Activated CD8-positive, alpha-beta memory T cell treated with anti-CD3 and anti-CD28 coated beads, Interleukin-2, amount 50 U/mL, for 4 hours (primary cell): Measurements from ENCODE around the gene HOXD3.

Experiments
- DNase-seq: peaks from one replicate; pipeline ENCODE4 v3.0.0-alpha.2; 2020

HOXD3 gene

DNA sequence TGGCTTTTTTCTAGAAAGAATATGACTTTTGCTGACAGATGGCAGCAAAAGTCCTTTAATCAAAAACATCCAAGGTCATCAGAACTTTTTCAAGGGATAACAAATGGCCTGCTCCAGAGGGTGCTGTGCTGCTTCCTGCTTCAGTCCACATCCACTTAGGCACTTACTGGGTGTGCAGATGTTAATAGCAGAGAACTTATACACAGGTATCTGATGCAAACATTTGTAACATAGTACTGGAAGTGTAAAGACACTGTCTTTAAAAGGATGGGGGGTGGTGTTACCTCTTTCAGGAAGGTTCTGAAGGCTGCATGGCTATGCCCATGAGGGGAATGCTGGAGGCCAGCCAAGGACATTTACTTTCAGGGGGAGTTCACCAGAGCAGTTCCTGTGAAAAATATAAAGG, 22.1 kb upstream of the HOXD3 start:
- no peak for DNase-seq

- no peak for DNase-seq
These were observed 20.5 kb upstream of the HOXD3 start for GRCh38 chr2:176136374-176137251.

- no peak for DNase-seq
These were observed 19.9 kb upstream of the HOXD3 start for GRCh38 chr2:176137252-176137580.

DNA sequence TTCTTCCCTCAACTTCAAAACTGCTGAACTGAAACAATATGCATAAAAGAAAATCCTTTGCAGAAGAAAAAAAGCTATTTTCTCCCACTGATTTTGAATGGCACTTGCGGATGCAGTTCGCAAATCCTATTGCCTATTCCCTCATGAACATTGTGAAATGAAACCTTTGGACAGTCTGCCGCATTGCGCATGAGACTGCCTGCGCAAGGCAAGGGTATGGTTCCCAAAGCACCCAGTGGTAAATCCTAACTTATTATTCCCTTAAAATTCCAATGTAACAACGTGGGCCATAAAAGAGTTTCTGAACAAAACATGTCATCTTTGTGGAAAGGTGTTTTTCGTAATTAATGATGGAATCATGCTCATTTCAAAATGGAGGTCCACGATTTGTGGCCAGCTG, 19.2 kb upstream of the HOXD3 start:
- no peak for DNase-seq

GRCh38 chr2:176138526-176138922, 18.6 kb upstream of the HOXD3 start:
- peak; percentile 9 for DNase-seq

DNA sequence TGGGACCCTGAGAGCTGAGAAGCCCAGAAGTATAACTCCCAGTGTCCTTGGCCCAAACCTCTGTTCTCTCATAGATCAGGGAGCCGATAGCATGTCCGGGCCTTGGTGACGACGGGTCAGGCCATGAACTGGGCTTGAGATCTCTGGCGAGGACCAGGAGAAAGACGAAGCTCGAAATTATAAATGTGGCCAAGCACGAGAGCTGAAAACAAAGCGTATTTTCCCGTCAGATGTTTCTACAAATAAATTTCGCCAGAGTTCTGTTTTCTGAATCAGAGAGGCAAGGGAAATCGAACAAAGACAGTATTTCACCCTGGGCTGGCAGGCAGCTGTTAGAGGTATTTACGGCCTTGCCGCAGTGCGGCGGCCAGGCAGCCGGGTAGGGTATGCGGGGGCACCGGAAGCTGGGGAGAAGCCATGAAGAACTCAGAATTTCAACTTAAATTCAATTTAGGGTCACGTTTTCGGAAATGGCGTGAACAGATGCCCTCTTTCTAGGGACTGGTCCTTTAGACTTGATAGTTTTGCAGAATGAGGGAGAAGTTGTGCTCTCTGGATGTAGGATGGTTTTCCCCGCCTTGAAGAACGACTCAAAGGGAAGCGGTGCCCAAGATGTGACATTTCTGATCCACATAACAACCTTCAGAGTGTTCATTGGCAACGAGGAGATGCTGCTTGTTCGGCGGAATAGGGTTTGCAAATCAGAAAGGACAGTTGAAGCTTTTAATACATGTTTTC, 18.0 kb upstream of the HOXD3 start:
- DNase-seq, result peak; percentile 7

- DNase-seq, result no peak
These were observed 17.2 kb upstream of the HOXD3 start for GRCh38 chr2:176139661-176140512.

DNA sequence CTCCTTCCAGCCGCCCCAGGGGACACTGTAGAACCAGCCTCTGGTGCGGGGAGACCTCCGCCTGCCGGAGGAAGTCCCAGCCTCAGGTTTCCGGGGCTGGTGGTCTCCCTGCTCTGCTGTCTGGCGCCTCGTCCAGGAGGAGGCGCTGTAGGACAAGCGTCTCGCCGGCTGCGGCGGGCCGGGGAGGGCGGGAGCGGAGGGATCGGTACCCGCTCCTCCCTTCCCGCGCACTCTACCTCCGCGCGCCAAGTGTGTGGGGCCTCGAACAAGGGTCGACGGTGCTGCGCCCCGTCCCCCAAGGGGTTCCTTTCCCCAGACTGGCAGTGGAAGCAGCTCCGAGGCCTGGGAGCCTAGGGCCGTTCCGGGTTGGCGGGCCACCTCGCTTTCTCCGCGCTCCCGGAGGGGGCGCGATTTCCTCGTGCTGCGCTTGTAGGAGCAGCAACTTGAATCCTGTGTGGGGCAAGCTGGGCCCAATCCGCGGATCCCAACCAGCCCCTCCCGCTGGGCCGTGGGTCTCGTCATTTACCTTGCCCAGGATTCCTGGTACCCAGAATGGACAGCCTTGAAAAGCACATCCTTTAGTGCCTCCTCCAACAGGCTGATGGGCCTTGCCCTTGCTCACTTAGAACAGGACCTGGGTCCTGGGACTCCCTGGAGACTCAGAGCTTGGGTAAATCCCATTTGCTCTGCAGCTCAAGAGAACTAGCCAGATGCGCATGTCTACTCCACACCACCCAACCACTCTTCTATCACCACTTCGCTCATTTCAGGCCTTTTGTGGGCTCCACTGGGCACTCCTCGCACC, 16.4 kb upstream of the HOXD3 start:
- DNase-seq, result peak; percentile 68

DNA sequence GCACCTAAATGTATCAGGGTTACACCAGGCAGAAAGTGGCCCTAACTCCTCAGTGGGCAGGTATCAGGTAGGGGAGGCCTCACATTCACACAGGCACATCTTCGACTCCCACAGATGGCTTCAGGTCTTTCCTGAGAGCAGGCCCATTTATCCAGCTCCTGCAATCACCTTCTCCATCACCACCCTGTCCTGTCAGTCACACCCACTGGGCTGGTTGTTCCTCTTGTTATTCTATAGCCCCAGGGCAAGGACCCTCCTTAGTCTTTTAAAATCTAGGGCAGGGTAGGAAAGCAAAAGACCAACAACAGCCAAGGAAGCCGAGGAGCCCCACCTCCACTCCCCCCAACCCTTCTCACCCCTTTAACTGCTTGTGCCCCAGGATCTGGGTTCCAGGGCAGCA, 14.8 kb upstream of the HOXD3 start:
- no peak for DNase-seq

- DNase-seq, result no peak
These were observed 11.8 kb upstream of the HOXD3 start for GRCh38 chr2:176145085-176145969.

DNA sequence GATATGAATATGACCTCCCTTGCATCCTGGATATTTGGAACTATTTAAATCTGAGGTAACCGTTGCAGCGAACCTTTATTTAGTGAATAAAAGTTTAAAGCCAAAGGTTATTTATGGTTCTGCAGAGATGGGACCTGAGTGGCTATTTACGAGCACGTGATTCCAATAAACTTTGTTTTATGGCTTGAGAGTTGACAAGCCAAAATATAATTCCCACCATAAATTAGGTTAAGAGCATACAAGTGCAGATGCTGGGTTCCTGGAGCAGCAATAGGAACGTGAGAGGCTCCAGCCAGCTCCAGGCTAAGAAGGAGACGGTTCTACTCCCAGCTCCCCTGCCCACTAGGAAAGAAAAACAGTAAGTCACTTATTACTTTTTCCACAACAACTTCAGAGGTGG, 11.0 kb upstream of the HOXD3 start:
- DNase-seq, result no peak

- DNase-seq, result no peak
These were observed 10.5 kb upstream of the HOXD3 start for GRCh38 chr2:176146645-176147044.

DNA sequence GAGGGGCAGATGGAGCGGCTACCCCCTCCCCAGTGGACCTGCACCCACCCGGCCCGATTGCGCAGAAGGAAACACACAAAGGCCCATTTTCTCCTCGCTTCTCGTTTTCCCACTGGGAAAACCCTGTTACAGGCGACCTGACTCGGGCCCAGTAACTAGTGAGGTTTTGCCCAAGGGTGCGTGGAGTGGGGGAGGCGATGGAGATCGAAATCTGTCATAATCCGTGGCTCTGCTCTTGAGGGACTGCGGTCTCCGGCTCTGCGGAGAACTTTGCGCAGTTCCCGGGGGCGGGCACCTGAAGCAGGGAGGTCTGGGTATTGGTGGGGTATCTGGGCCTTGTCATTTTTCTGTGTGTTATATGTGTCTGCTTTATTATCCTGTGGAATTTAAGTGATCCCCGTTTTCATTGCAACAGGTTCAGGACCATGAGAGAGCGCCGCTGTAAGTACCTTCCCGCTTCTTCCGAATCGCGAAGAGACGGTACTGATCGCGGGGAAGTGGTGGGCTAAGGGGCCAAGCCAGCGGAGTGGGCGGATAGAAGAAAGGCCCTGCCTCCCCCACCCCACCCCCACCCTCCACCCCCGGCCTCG, 9.8 kb upstream of the HOXD3 start:
- DNase-seq, result no peak

DNA sequence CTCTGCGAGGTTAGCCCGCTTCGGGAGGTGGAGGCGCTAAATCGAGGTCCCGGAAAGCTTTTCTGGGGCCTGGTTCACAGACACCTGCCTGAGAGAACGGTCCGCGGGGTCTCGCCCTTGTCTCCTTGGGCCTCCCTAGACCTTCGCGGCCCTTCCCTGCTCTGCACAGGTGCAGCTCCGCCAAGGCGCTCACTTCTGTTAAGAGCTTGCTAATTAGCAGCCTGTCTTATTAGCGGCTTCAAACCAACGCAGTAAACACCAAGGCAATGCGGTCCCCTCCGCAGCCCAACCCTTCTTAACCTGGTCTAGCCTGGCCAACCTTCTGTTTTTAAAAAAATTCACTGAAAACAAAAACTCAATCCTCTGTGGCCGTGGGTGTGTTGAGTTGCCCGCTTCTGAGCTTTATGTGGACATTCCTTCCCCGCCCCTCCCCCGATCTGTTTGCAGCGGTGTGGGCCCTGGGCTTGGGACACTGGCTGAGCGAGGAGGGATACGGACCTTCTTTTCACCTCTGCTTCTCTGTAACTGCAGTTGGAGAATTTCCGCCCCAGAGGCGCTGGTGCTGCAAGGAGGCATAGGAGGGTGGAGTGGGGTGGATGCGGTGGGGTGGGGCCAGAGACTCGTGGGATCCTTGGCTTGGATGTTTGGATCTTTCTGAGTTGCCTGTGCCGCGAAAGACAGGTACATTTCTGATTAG, 9.2 kb upstream of the HOXD3 start:
- DNase-seq, result no peak

GRCh38 chr2:176148751-176149421, 8.2 kb upstream of the HOXD3 start:
- no peak for DNase-seq

GRCh38 chr2:176149481-176149938, 7.6 kb upstream of the HOXD3 start:
- no peak for DNase-seq

DNA sequence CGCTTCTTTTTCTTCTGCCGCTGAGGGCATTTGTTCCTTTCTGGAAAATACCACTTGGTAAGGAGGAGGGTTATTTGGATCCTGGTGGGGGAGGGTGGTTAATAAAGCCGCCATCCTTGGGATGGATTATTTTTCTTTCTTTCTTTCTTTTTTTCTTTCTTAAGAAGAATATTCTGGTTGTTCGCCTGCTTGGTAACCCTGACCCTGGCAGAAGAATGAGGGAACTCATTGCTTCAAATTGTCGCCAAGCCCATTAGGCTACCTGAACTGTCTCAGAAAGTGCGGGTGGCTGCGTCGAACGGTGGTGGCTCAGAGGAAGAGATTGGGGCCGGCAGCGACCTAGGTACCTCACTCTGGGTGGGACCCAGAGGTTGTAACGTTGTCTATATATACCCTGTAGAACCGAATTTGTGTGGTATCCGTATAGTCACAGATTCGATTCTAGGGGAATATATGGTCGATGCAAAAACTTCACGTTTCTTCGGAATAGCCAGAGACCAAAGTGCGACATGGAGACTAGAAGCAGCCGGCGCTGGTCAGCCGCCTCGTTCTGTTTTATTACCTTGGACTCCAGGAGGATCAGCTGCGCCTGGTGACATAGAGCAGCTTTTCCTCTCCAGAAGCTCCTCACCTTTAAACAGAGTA, 7.0 kb upstream of the HOXD3 start:
- DNase-seq, result no peak

- DNase-seq, result no peak
These were observed 6.3 kb upstream of the HOXD3 start for GRCh38 chr2:176150584-176151441.
